GM21390 (cell line): Measurements from ENCODE around the gene ALG3.
"Not testable (repeated sequence)": the region's sequence is repeated elsewhere in the genome, so short reads cannot be mapped to it uniquely, and the experiment has no call there.

ENCODE experiments used
- ATAC-seq: cut with Tn5 transposase; IDR thresholded peaks from one replicate; pipeline ENCODE4 v1.9.1; 2021; ENCODE audit not compliant: unreplicated experiment

The ALG3 gene

DNA sequence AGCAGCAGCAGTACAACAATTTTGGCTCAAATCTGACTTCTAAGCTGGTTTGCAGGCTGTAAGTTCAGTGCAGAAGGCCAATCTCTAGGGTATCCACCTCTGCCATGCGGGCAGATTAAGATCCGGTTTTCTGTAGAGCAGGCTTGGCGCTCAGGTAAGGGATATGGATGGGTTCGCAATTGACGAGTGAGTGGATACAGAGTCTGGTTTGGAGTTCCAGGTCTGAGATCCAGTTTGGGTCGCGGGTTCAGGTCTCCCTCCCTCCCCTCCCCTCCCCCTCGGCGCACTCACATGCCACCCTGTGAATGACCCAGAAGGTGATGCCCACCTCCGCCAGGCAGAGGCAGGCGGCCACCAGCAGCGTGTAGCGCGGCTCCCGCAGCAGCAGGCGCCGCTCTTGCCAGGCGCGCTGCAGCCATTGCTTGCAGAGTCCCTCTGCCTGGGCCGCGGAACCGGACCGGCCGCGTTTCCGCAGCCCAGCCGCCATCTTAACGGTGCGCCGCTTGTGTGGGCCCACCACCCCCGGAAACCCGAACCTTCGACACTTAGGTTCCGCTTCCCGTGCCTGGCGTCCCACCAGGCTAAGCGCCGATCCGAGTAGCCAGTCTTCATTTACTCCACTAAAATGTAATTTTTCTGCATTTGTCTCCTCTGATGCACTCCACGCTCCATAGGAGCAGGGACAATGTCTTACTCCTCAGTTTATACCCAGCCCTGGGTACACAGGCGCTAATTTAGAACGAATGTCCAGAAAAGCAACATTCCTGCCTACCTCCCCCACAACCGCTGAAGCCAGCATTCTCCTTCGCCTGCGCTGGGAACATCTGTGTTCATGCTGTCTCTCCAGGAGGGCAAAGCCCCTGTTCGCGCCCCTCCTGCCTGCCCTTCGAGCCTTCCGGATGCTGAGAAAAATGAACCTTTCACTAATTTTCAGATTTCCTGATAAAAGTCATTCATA, at the start of gene ALG3:
Gene ALG3, minus strand, starts transcription at position 509 of the 958 bp plus-strand sequence. Its CDS starts 22 bp downstream, at position 487.
- ATAC-seq: peak; percentile 42

DNA sequence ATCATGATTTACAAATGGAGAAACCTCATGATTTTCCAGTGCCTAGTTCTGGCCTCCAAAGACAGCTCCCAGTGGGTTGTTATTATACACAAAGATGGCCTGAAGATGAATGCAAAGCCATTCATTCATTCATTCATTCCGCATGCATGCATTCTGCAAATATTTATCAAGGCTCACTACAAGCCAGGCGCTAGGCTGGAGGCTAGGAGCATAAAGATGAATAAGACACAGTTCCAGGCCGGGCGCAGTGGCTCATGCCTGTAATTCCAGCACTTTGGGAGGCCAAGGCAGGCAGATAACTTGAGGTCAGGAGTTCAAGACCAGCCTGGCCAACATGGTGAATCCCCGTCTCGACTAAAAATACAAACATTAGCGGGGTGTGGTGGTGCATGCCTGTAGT, 47.9 kb upstream of the ALG3 start:
- ATAC-seq: no peak

- no peak for ATAC-seq
Observed at GRCh38 chr3:184295771-184296170, 47.0 kb upstream of the ALG3 start.

GRCh38 chr3:184291738-184292445, 43.1 kb upstream of the ALG3 start:
- no peak for ATAC-seq

DNA sequence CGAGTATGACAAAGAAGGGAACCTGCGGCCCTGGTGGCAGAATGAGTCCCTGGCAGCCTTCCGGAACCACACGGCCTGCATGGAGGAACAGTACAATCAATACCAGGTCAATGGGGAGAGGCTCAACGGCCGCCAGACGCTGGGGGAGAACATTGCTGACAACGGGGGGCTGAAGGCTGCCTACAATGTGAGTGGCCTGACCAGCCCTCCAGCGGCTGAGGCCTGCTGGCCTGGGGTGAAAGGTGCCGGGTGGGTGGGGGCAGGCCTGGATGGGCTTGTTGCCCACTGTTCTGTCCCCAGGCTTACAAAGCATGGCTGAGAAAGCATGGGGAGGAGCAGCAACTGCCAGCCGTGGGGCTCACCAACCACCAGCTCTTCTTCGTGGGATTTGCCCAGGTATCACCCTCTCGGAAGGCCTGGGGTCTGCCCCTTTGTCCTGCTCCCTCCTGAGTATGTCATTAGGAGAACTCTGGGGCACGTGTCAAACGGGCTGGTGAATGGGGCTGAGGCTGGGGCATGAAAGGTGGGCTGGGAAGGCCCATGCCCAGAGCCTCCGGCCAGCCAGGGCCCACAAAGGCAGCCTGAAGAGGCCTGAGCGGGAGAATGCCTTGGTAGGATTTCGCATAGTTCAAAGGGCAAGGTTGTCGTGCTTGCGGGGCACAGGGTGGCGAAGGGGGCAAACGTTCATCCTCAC, 42.4 kb upstream of the ALG3 start:
- ATAC-seq: no peak

DNA sequence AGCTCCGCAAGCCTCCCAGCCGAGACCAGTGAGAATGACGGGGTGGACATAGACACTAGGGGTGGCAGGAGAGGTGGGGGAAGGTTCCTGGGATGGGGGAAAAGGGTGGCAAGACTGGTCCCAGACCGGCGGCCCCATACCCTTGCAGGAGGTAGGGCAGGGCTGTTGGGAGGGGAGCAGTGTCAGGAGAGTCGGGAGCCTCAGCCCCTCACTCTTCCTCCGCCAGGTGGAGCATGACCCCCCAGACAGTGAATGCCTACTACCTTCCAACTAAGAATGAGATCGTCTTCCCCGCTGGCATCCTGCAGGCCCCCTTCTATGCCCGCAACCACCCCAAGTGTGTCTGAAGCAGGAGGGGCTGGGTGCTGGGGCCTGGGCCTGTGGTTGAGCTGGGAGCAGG, 41.6 kb upstream of the ALG3 start:
- no peak for ATAC-seq

GRCh38 chr3:184289426-184289938, 40.7 kb upstream of the ALG3 start:
- ATAC-seq: no peak

- no peak for ATAC-seq
Observed at GRCh38 chr3:184284696-184285095, 35.9 kb upstream of the ALG3 start.

- no peak for ATAC-seq
Observed at GRCh38 chr3:184283681-184284080, 34.9 kb upstream of the ALG3 start.

- no peak for ATAC-seq
Observed at GRCh38 chr3:184282941-184283340, 34.2 kb upstream of the ALG3 start.

- ATAC-seq: no peak
Observed at GRCh38 chr3:184277366-184277765, 28.6 kb upstream of the ALG3 start.

- no peak for ATAC-seq
Observed at GRCh38 chr3:184275961-184276910, 27.5 kb upstream of the ALG3 start, which contains the start of gene ECE2. TSS of gene ECE2 (plus strand) at chr3:184276022. CDS start at chr3:184276154, 132 bp downstream.

DNA sequence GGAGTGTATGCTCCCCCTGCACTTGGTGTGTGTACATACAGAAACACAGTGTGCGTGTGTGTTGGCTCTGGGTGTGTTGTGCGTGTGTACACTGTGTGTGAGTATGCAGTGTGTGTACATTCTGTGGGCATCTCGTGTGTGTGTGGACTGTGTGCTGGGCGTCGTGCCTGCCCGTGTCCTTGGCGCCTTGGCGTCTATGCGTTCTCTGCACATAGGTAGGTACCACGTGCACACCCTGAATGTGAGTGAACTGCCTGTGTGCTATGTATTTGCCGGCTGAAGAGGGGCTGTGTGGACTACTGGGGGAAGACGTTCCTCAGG, 26.6 kb upstream of the ALG3 start:
- ATAC-seq: no peak

GRCh38 chr3:184272269-184272668, 23.5 kb upstream of the ALG3 start:
- ATAC-seq: no peak

GRCh38 chr3:184267249-184267648, 18.5 kb upstream of the ALG3 start:
- ATAC-seq: not testable (repeated sequence)

DNA sequence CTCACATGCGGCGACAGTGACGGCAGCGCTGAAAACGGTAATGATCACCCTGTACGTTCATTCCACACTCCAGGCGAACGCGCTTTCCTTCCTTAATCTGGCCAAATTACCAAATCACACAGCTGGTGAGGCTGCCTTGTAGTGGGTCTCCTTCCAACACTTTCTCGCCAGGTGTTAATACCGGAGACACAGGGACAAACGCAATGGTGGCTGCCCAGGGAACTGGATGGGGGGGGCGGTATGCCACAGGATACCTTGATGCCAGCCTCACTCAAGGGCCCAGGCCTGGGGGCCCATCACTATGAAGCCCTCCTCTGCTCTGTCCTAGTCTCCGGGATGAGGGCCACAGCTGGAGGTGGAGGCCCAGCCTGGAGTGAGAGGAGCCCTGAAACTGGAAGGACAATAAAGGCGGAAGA, 14.0 kb upstream of the ALG3 start:
- ATAC-seq: no peak

DNA sequence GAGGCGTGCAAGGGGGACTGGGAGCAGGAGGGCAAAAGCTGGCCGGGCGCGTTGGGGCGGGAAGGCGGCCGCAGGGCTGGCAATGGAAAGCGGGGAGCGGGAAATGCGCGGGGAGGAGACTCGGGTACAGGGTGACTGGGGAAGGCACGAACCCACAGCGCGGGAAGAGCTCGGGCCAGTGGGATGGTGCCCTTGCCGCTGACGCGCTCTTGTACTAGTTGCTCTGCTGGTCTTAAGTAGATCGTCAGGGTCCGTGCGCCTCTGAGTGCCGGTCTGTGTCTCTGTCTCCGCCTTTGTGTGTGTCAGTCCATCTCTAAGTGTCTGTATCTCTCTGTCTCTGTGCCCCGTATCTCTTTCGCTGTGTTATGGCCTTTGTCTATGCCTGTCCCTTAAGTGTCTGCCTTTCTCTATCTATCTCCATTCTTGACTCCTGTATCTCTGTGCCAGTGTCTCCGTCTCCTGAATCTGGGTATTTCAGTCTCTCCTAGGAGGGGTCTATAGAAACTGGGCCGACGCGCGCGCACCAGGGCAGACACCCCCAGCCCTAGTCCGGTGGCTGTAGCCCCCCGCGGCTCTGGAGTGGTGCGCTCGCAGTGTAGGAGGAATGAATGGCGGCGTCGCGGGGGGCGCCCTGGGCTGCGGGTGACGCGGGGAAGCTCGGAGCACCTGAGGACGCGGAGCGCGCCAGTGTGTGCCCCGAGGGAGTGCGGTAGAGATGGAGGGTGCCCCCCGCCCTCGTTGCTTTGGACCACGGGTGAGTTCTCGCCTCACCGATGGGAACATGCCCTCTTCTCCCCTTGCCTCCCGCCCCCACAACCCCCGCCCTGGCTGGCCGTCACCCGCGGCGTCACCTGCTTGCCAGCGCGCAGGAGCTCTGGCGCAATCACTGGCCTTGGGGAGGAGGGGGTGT, 13.3 kb upstream of the ALG3 start:
- no peak for ATAC-seq

GRCh38 chr3:184261270-184261853, 12.6 kb upstream of the ALG3 start, which contains the start of gene CAMK2N2:
TSS of gene CAMK2N2 (minus strand) at chr3:184261553. CDS start at chr3:184261285, 268 bp downstream.
- no peak for ATAC-seq
